Activated CD4-positive, alpha-beta T cell treated with anti-CD3 and anti-CD28 coated beads, Interleukin-2, amount 10 ng/mL, durations not matched to agents 7 days and 5 days (primary cell): ENCODE results near the gene ZC3H18. TPM values are rescaled to one million over a fixed set of nuclear protein-coding genes. Genes with fewer than 3 reads are reported as not detected.
A peak's percentile ranks its signal among the peaks of the same experiment; 100 is the strongest.

ENCODE experiments used
- CTCF ChIA-PET: fragments of 350-600 bp; sonication (Branson Sonifier 250); formaldehyde crosslinking; loops from one replicate; lab custom pipeline; 2021; ENCODE audit warnings: antibody characterized with exemption; lab: Charles Lee
- POLR2A ChIA-PET: fragments of 350-600 bp; sonication (Branson Sonifier 250); formaldehyde crosslinking; loops from one replicate; lab custom pipeline; 2021; ENCODE audit warnings: antibody characterized with exemption; lab: Charles Lee
- DNase-seq: peaks from one replicate; pipeline ENCODE4 v3.0.0-alpha.2; 2020
- H3K27ac Mint-ChIP-seq: one replicate; pipeline ENCODE4 v1.8.0; 2021; ENCODE audit warnings: mild to moderate bottlenecking, moderate library complexity, mixed read lengths
- H3K27me3 Mint-ChIP-seq: one replicate; pipeline ENCODE4 v1.8.0; 2021; ENCODE audit warnings: mixed read lengths
- H3K36me3 Mint-ChIP-seq: one replicate; pipeline ENCODE4 v1.8.0; 2021; ENCODE audit warnings: low read depth, mixed read lengths
- H3K4me1 Mint-ChIP-seq: one replicate; pipeline ENCODE4 v1.8.0; 2021; ENCODE audit warnings: mixed read lengths
- H3K4me3 Mint-ChIP-seq: one replicate; pipeline ENCODE4 v1.8.0; 2021; ENCODE audit warnings: mild to moderate bottlenecking, moderate library complexity, mixed read lengths
- H3K9me3 Mint-ChIP-seq: one replicate; pipeline ENCODE4 v1.8.0; 2021; ENCODE audit warnings: mixed read lengths
- total RNA-seq, 2 experiments: library from RNA; stranded (reverse); gene quantifications; one replicate each; pipeline ENCODE4 v1.2.3, GENCODE V29; 2021

Gene ZC3H18
- total RNA-seq, 2 experiments from 2014 or later, result 77.1 to 87.0 TPM

- H3K36me3 Mint-ChIP-seq, result peaks cover 16% of the 10 kb centered on the region
- peaks cover 30% of the 10 kb centered on the region for H3K4me1 Mint-ChIP-seq
- CTCF ChIA-PET, result interaction anchor here (0.6 kb wide), 1 partner anchor 137 kb away, joined by 3 read pairs; no protein-coding TSS in a partner anchor
- H3K27me3 Mint-ChIP-seq, result no peaks in the 10 kb centered on the region
- DNase-seq, result no peak
- peak overlapping the region; percentile 89 for H3K4me3 Mint-ChIP-seq
- H3K9me3 Mint-ChIP-seq, result no peaks in the 10 kb centered on the region
- POLR2A ChIA-PET, result no interaction called here
- H3K27ac Mint-ChIP-seq, result peak overlapping the region; percentile 62
Observed at GRCh38 chr16:88649195-88649923, 79.2 kb downstream of the ZC3H18 start.

GRCh38 chr16:88649924-88650748 is 79.9 kb downstream of the ZC3H18 start:
- H3K4me3 Mint-ChIP-seq, result peak overlapping the region; percentile 89
- peaks cover 11% of the 10 kb centered on the region for H3K36me3 Mint-ChIP-seq
- H3K4me1 Mint-ChIP-seq, result peaks cover 25% of the 10 kb centered on the region
- peak overlapping the region; percentile 89 for H3K27ac Mint-ChIP-seq
- peak; percentile 47 for DNase-seq
- POLR2A ChIA-PET, result interaction anchor here (0.6 kb wide), 1 partner anchor 151 kb away, joined by 3 read pairs; no protein-coding TSS in a partner anchor
- H3K27me3 Mint-ChIP-seq, result no peaks in the 10 kb centered on the region
- CTCF ChIA-PET, result no interaction called here
- no peaks in the 10 kb centered on the region for H3K9me3 Mint-ChIP-seq

GRCh38 chr16:88650749-88651275 is 80.6 kb downstream of the ZC3H18 start, which contains the start of gene CYBA:
TSS of gene CYBA (minus strand) at chr16:88651053. CDS start at chr16:88651013, 40 bp downstream.
- Mint-ChIP-seq H3K36me3 (peaks cover 9% of the 10 kb centered on the region), H3K9me3 (no peaks in the 10 kb centered on the region), H3K27ac (peak within 1 kb of the TSS; percentile 95), H3K4me3 (peak within 1 kb of the TSS; percentile 89), H3K27me3 (no peaks in the 10 kb centered on the region), H3K4me1 (peaks cover 22% of the 10 kb centered on the region)
- ChIA-PET CTCF (no interaction called here), POLR2A (no interaction called here)
- peak; percentile 86 for DNase-seq

DNA sequence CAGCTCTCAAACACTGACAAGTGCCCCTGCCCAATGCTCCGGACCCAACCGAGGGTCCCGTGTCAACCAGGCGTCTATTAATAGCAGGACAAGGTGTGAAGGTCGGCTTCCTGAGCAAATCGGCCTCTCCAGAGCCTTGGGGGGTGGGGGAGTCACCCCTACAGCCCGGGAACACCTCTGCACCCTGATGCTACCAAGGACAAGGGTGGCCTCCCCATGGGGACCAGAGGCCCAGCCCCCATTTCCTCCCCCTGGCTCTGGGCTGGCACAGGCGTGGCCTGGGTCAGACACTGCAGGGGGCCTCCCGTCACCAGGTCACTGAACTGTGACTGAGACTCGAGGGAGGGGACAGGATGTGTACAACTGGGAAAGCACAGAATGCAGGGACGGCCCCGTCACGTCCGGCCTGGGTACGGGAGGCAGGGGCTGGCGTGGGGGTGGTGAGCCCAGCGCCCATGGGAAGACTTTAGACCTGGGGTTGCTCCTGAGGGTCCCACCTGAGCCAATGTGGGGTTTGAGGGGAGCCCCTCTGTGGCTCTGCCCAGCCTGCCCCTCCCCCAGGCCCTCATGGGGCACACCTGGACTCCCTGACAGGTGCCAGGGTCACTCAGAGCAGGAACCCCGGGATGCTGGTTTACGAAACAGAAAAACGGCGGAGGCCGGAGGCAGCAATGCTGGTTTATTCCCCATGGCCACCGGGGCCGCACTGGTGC is 81.2 kb downstream of the ZC3H18 start:
- H3K27me3 Mint-ChIP-seq, result no peaks in the 10 kb centered on the region
- peaks cover 6% of the 10 kb centered on the region for H3K36me3 Mint-ChIP-seq
- peak overlapping the region; percentile 89 for H3K4me3 Mint-ChIP-seq
- H3K4me1 Mint-ChIP-seq, result peaks cover 22% of the 10 kb centered on the region
- POLR2A ChIA-PET, result no interaction called here
- DNase-seq, result peak; percentile 84
- CTCF ChIA-PET, result interaction anchor here (0.8 to 1.0 kb wide), 2 partner anchors 12 to 86 kb away, joined by 3 read pairs; no protein-coding TSS in a partner anchor
- peak overlapping the region; percentile 95 for H3K27ac Mint-ChIP-seq
- no peaks in the 10 kb centered on the region for H3K9me3 Mint-ChIP-seq

DNA sequence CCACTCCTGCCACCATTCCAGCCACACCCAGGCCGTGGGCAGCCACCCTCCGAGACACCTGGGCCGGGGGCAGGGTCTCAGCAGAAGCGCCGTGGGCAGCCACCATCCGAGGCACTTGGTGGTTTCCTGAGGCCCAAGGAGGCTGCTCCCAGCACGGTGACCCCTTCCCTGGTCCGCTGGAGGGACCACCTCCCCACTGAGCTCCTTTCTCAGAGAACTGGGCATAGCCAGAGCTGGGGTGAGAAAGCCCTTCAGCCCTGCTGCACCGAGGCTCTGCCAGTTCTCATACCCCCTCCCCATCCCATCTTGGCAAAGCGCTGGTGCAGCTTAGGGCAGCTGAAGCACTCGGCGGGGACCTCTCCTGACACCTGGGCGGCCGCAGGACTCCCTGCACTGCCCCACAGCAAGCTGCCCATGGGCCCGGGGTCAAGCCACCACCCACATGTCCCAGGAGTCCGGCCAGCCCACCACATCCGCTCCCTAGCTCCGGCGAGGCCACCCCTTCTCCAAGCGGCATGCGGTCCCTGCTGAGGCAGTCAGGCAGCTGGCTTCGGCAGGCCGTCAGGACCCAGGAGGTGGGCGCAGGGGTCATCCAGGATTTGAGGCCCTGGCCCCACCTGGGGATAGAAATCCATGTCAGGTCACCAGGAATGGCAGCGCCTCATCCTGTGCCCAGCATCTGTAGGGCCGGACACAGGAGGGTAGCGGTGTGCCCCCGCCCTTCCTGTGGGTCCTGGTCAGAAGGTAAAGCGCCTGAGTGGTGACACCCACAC is 82.0 kb downstream of the ZC3H18 start:
- no peak for DNase-seq
- peak overlapping the region; percentile 95 for H3K27ac Mint-ChIP-seq
- peaks cover 8% of the 10 kb centered on the region for H3K36me3 Mint-ChIP-seq
- CTCF ChIA-PET, result interaction anchor here (0.8 to 1.0 kb wide), 2 partner anchors 13 to 86 kb away, joined by 3 read pairs; no protein-coding TSS in a partner anchor
- H3K4me1 Mint-ChIP-seq, result peaks cover 22% of the 10 kb centered on the region
- POLR2A ChIA-PET, result interaction anchor here (0.7 kb wide), 1 partner anchor 19 kb away, joined by 3 read pairs; no protein-coding TSS in a partner anchor
- peak overlapping the region; percentile 40 for H3K4me3 Mint-ChIP-seq
- H3K9me3 Mint-ChIP-seq, result no peaks in the 10 kb centered on the region
- H3K27me3 Mint-ChIP-seq, result no peaks in the 10 kb centered on the region

DNA sequence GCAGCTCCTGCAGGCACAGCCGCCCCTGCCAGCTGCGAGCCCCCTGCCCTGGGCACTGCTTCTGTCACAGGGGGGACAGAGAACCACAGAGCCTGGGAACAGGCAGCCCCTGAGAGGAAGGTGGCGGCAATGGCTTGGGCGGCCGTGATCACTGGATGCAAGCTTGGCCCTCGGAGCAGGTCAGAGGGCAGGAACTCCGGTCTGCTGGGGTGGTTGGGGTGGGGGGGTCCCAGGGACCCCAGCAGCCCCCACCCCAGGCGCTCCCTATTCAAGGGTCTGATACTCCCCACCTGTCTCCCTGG is 82.5 kb downstream of the ZC3H18 start:
- ChIA-PET POLR2A (interaction anchor here (0.7 kb wide), 1 partner anchor 19 kb away, joined by 3 read pairs; no protein-coding TSS in a partner anchor), CTCF (interaction anchor here (1.0 kb wide), 1 partner anchor 85 kb away, joined by 3 read pairs; no protein-coding TSS in a partner anchor)
- H3K27ac Mint-ChIP-seq, result peak overlapping the region; percentile 95
- H3K36me3 Mint-ChIP-seq, result peaks cover 8% of the 10 kb centered on the region
- H3K27me3 Mint-ChIP-seq, result no peaks in the 10 kb centered on the region
- DNase-seq, result no peak
- no peak overlapping the region for H3K4me3 Mint-ChIP-seq
- H3K4me1 Mint-ChIP-seq, result peaks cover 22% of the 10 kb centered on the region
- H3K9me3 Mint-ChIP-seq, result no peaks in the 10 kb centered on the region

GRCh38 chr16:88653101-88653500 is 82.9 kb downstream of the ZC3H18 start:
- Mint-ChIP-seq H3K4me1 (peaks cover 22% of the 10 kb centered on the region), H3K27ac (peak overlapping the region; percentile 87), H3K36me3 (peaks cover 8% of the 10 kb centered on the region), H3K4me3 (no peak overlapping the region), H3K9me3 (no peaks in the 10 kb centered on the region), H3K27me3 (no peaks in the 10 kb centered on the region)
- ChIA-PET POLR2A (no interaction called here), CTCF (no interaction called here)
- DNase-seq, result no peak

DNA sequence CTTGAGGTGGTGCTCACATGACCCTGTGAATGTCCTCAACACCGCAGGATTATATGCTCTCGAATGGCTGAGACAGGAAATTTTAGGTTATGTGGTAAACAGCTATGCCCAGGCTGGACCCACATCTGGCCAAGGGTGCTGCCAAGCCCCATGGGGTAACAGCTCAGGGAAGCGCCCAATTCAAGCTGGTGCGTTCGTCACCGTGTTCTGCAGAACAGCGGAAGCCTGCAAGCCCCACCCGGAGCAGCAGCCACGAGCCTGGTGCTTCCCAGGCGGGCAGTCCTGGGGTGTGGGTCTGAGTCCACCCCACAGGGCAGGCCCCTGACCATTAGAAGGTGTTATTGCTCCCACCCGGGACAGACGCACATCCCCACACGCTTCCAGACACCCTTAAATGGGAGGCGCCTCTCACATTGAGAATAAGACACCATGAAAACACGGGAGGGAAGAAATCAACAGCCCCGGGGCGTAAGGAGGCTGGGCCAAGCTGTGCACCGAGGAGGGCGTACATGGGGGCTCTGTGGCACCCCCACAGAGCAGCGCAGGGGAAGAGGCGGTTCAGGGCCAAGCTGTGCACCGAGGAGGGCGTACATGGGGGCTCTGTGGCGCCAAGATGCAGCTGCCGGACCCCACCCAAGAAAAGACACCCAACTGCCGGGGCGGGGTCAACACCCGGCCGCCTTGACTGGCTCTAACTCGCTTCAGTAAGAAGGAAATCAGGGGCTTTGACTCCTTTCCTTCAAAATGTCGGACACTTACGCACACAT is 83.6 kb downstream of the ZC3H18 start:
- POLR2A ChIA-PET, result no interaction called here
- no peaks in the 10 kb centered on the region for H3K9me3 Mint-ChIP-seq
- H3K4me1 Mint-ChIP-seq, result peaks cover 22% of the 10 kb centered on the region
- CTCF ChIA-PET, result interaction anchor here (0.6 kb wide), 1 partner anchor 130 kb away, joined by 3 read pairs; no protein-coding TSS in a partner anchor
- DNase-seq, result no peak
- H3K36me3 Mint-ChIP-seq, result peaks cover 8% of the 10 kb centered on the region
- peak overlapping the region; percentile 87 for H3K27ac Mint-ChIP-seq
- H3K4me3 Mint-ChIP-seq, result no peak overlapping the region
- H3K27me3 Mint-ChIP-seq, result no peaks in the 10 kb centered on the region

GRCh38 chr16:88654363-88655052 is 84.3 kb downstream of the ZC3H18 start:
- no peaks in the 10 kb centered on the region for H3K9me3 Mint-ChIP-seq
- H3K36me3 Mint-ChIP-seq, result peaks cover 7% of the 10 kb centered on the region
- H3K4me1 Mint-ChIP-seq, result peaks cover 16% of the 10 kb centered on the region
- H3K27ac Mint-ChIP-seq, result peak overlapping the region; percentile 2
- ChIA-PET POLR2A (no interaction called here), CTCF (no interaction called here)
- no peak overlapping the region for H3K4me3 Mint-ChIP-seq
- no peak for DNase-seq
- no peaks in the 10 kb centered on the region for H3K27me3 Mint-ChIP-seq

DNA sequence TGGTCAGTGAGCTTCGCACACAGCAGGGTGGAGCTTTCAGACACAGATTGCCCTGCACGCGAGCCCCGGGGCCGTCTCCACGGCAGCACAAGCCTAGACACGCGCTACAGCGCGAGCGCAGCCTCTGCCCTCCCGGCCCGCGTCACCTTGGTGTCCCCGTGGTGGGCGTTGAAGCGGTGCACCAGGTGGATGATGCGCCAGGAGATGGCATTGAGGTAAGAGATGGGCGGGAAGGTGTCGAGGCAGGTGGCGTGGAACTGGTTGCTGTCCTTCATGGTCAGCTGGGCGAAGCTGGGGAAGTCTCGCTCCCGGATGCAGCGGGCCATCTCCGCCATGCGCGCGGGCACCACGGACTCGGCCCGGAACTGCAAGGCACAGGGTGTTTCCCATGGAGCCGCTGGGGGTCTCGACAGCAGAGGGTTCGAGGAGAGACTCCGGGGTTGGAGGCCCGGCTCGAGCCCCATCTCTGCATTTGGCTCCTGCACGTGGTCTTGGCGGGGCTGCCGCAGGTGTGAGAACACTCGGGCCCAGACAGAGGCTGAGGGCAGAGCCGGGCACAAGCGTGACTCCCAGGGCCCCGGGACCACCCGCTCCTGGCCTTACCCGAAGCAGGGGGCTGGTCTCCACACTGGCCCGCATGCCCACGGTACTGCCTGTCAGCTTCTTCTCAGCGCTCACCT is 85.0 kb downstream of the ZC3H18 start:
- Mint-ChIP-seq H3K36me3 (peaks cover 6% of the 10 kb centered on the region), H3K27ac (no peak overlapping the region), H3K27me3 (no peaks in the 10 kb centered on the region), H3K4me3 (no peak overlapping the region), H3K4me1 (peaks cover 16% of the 10 kb centered on the region), H3K9me3 (no peaks in the 10 kb centered on the region)
- POLR2A ChIA-PET, result no interaction called here
- CTCF ChIA-PET, result no interaction called here
- no peak for DNase-seq
